Erythroblast (primary cell): ENCODE measurements around the gene CASP8.

Source experiments
- GATA1 ChIP-seq: IDR thresholded peaks from 2 replicates; pipeline ENCODE4 v1.6.1; 2011; ENCODE audit warnings: low read depth, mild to moderate bottlenecking, control low read depth, low read length, moderate library complexity
- POLR2A ChIP-seq: IDR thresholded peaks from 2 replicates; pipeline ENCODE4 v1.6.1; 2011; ENCODE audit warnings: mild to moderate bottlenecking, low read length

DNA sequence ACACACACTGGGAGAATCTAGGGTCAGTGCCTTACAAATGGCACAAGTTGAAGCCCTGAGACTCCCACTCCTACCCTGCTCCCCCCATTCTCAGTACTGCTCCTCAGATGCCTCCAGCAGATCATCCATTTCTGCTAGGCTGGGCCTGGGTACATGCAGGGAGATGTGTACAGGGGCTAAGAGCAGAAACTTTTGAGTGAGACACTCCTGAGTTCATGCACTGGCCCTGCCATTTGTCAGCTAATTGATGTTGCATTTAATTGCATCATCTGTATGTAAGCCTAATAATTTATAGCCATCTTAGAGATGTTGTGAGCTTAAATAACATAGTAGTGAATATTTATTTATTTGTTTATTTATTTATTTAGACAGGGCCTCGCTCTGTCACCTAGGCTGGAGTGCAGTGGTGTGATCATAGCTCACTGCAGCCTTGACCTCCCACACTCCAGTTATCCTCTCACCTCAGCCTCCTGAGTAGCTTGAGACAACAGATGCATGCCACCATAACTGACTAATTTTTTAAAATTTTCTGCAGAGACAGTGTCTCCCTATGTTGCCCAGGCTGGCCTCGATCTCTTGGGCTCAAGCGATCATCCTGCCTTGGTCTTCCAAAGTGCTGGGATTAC, 4.8 kb upstream of the CASP8 start:
- TF ChIP-seq POLR2A: no peak
- no peak for TF ChIP-seq GATA1
